Uterus (tissue), 4 donors: ENCODE measurements around the gene CCM2L. TPM values are rescaled to one million over a fixed set of nuclear protein-coding genes. Genes with fewer than 3 reads are reported as not detected.

Experiments
- DNase-seq, 2 donors: peaks; one replicate each; pipeline ENCODE4 v3.0.0-alpha.2; 2019 to 2020
- H3K27ac ChIP-seq, 2 donors: fragments of 200-600 bp; sonication (generic); 1 replicate in 1 of 2; 2 replicates in 1 of 2; pipeline ENCODE4 v1.5.1; 2016 to 2018
- H3K27me3 ChIP-seq, 2 donors: fragments of 200-600 bp; sonication (generic); one replicate each; pipeline ENCODE4 v1.5.1; 2018 to 2019; ENCODE audit warnings: control low read depth in 1 of 2
- H3K36me3 ChIP-seq, 2 donors: fragments of 200-600 bp; sonication (generic); one replicate each; pipeline ENCODE4 v1.5.1; 2019; ENCODE audit warnings: control low read depth in 1 of 2
- H3K4me1 ChIP-seq, 2 donors: fragments of 200-600 bp; sonication (generic); one replicate each; pipeline ENCODE4 v1.5.1; 2018 to 2019; ENCODE audit warnings: control low read depth in 1 of 2
- H3K4me3 ChIP-seq, 2 donors: fragments of 200-600 bp; sonication (generic); 1 replicate in 1 of 2; 2 replicates in 1 of 2; pipeline ENCODE4 v1.5.1; 2018 to 2019; ENCODE audit warnings: mild to moderate bottlenecking in 1 of 2
- H3K9me3 ChIP-seq, 2 donors: fragments of 200-600 bp; sonication (generic); one replicate each; pipeline ENCODE4 v1.5.1; 2019; ENCODE audit warnings: control low read depth in 1 of 2
- POLR2A ChIP-seq, 2 donors: fragments of 450-650 bp; IDR thresholded peaks; one replicate each; pipeline ENCODE4 v1.6.1; 2016; ENCODE audit warnings: antibody characterized with exemption in 2 of 2, mild to moderate bottlenecking in 1 of 2, moderate library complexity in 1 of 2
- intact Hi-C: fragments of 100-400 bp; cut with DNase I; formaldehyde crosslinking; loops from one replicate; pipeline ENCODE4 v1.15.1; 2023; ENCODE audit warnings: low total_unique reads
- total RNA-seq, 4 donors: library from RNA; depleted of rRNA in 3 of 4; stranded (reverse); fragments of >200 nt in 3 of 4; gene quantifications; one replicate each; pipeline versions ENCODE4 v1.1.0 to v1.2.4, GENCODE V29; 2014 to 2023
- TF ChIP-seq, protein P1 (sequence below), 4 experiments: fragments of 200-600 bp in 2 of 4; fragments of 450-650 bp in 2 of 4; sonication (generic) in 2 of 4; IDR thresholded peaks; one replicate each; pipeline ENCODE4 v1.5.1; 2016 to 2019; ENCODE audit warnings: antibody characterized with exemption in 4 of 4, mild to moderate bottlenecking in 2 of 4, moderate library complexity in 1 of 4
- donor health status: DM: yes; HTN: yes; CAD: no.

Gene CCM2L
- total RNA-seq, 4 donors from 2014 or later, result 3.5 to 21.9 (median 10.0) TPM

DNA sequence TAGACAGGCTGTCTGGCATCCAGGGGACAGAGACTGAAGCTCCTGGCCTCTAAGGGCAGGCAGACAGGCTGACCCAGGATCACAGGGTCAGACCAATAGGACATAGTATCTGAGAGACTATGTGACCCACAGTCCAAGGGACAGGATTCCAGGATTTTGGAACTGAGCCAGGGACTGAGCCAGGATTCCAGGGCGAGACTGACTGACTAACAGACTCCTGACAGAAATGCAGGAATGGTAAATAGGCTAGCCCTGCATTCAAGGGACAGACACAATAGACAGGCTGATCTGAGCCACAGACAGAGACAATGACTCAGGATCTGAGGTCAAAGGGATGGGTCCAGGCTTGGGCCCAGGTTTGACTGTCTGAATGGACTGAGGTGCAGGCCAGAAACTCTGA, 22.5 kb upstream of the CCM2L start:
- Histone ChIP-seq H3K4me1 (no peaks in the 10 kb centered on the region), H3K27ac (no peak overlapping the region), H3K4me3 (no peak overlapping the region), H3K36me3 (no peaks in the 10 kb centered on the region), H3K27me3 (no peaks in the 10 kb centered on the region), H3K9me3 (no peaks in the 10 kb centered on the region)
- intact Hi-C loops, result no loop called here
- TF ChIP-seq POLR2A (IDR thresholded peaks at IDR 0.05), result no peak
- TF ChIP-seq, protein P1, sequence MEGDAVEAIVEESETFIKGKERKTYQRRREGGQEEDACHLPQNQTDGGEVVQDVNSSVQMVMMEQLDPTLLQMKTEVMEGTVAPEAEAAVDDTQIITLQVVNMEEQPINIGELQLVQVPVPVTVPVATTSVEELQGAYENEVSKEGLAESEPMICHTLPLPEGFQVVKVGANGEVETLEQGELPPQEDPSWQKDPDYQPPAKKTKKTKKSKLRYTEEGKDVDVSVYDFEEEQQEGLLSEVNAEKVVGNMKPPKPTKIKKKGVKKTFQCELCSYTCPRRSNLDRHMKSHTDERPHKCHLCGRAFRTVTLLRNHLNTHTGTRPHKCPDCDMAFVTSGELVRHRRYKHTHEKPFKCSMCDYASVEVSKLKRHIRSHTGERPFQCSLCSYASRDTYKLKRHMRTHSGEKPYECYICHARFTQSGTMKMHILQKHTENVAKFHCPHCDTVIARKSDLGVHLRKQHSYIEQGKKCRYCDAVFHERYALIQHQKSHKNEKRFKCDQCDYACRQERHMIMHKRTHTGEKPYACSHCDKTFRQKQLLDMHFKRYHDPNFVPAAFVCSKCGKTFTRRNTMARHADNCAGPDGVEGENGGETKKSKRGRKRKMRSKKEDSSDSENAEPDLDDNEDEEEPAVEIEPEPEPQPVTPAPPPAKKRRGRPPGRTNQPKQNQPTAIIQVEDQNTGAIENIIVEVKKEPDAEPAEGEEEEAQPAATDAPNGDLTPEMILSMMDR (IDR thresholded peaks at IDR 0.05), result no peak
- no peak for DNase-seq

DNA sequence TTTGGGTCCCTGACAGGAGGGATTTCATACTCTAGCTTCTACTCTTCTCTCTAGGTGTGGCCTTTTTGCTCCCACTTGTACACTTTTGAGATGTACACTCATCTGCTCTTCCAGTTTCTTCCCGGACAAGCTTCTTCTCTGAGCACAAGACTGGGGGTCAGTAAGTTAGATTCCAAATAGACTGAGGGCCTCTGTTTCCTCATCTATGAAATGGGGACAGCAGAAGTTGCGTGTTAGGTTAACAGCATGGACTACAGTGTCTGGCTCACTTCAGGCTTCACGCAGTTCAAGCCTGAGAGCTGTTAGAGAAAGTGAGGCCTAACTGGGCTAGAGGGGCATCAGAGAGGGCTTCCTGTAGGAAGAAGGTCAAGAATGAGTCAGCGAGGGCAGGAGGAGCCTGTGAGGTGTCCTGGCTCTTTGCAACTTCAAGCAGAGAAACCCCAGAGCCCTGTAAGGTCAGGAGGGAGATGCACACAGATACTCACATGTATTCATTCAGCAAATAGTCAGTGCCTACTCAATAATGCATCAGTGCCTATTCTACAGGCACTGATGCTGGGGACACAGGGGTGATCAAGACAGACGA, 21.7 kb upstream of the CCM2L start:
- intact Hi-C loops, result no loop called here
- no peak overlapping the region for H3K4me3 ChIP-seq
- no peak overlapping the region for H3K27ac ChIP-seq
- no peak for TF ChIP-seq POLR2A (IDR thresholded peaks at IDR 0.05)
- TF ChIP-seq, protein P1 (IDR thresholded peaks at IDR 0.05), result no peak
- no peak for DNase-seq
- H3K36me3 ChIP-seq, result no peaks in the 10 kb centered on the region
- no peaks in the 10 kb centered on the region for H3K9me3 ChIP-seq
- H3K27me3 ChIP-seq, result no peaks in the 10 kb centered on the region
- H3K4me1 ChIP-seq, result no peaks in the 10 kb centered on the region

DNA sequence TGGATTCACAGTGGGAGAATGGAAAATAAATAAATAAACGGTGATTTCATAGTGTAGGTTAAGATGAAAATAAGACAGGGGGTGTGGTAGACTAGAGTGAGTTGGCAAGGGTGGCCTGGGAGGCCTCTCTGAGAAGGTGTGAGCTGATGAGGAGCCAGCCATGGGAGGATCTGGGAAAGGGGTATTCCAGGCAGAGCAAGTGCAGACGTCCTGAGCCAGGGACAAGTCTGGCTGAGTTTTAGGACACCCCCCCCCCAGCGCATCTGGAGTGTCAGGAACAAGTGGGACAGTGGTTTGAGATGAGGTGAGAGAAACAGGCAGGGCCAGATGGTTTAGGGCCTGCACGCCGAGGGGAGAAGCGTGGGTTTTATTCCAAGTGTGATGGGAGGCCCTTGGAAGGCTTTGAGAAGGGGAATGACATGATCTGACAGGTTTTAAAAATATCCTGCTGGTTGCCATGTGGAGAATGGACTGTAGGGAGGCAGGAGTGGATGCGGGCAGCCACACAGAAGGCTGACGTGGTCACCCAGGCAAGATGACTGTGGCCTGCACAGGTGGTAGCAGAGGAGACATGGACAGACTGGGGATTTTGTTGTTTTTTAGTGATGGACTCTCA, 21.1 kb upstream of the CCM2L start:
- Histone ChIP-seq H3K36me3 (no peaks in the 10 kb centered on the region), H3K4me1 (no peaks in the 10 kb centered on the region), H3K9me3 (no peaks in the 10 kb centered on the region), H3K27ac (no peak overlapping the region), H3K27me3 (no peaks in the 10 kb centered on the region), H3K4me3 (no peak overlapping the region)
- no peak for TF ChIP-seq POLR2A (IDR thresholded peaks at IDR 0.05)
- TF ChIP-seq, protein P1 (IDR thresholded peaks at IDR 0.05), result no peak
- intact Hi-C loops, result no loop called here
- no peak for DNase-seq

DNA sequence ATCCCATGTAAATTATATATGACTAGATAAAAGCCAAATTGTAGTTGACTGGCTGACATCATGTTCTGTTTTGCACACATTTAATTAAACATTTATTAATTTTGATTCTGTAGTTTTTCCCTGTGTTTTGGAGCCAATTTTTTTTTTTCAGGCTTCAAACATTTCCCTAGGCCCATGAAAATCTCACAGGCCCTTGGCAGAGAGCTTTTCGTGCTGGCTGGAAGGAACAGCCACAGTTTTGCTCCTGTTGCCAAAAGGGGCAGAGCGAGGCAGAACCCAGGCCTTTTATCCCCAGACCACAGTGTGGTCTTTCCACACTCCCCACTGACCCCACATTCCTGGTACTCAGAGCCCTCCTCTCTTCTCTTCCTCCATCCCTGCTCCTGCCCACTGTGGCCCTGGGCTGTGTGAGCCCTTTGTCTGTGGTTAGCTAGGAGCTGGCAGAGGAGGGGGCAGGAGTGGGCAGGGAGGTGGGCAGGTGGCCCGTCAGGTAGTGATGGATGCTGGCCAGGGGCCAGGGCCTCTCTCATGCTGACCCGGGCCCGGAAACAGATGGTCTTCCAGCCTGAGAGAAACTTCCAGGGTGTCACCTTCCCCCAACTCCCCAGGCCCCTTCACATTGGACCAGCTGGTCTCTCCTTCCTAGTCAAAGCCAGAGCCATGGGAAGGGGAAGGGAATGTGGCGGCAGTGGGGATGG, 19.4 kb upstream of the CCM2L start:
- DNase-seq, result no peak
- Histone ChIP-seq H3K27ac (no peak overlapping the region), H3K9me3 (no peaks in the 10 kb centered on the region), H3K36me3 (no peaks in the 10 kb centered on the region), H3K27me3 (no peaks in the 10 kb centered on the region), H3K4me1 (no peaks in the 10 kb centered on the region), H3K4me3 (no peak overlapping the region)
- intact Hi-C loops, result no loop called here
- TF ChIP-seq, protein P1 (IDR thresholded peaks at IDR 0.05), result no peak
- TF ChIP-seq POLR2A (IDR thresholded peaks at IDR 0.05), result no peak

DNA sequence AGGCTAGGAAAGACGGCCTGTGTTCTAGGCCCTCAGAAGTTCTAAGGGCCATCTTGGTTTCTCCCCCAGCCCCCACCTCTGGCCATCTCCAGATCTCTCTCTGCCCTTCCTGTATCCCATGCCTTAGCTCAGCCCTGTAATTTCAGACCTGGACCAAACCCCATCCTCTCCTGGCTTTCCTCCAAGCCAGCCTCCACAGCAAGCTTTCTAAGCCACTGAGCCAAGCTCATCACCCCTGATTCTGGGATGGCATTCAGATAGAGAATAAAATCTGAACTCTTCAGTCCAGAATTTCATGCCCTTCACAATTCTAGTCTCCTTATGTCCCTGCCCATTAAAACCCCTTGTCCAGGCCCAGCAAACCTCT, 18.9 kb upstream of the CCM2L start:
- Histone ChIP-seq H3K36me3 (no peaks in the 10 kb centered on the region), H3K27ac (no peak overlapping the region), H3K9me3 (no peaks in the 10 kb centered on the region), H3K4me3 (no peak overlapping the region), H3K4me1 (no peaks in the 10 kb centered on the region), H3K27me3 (no peaks in the 10 kb centered on the region)
- DNase-seq, result no peak
- intact Hi-C loops, result no loop called here
- TF ChIP-seq, protein P1 (IDR thresholded peaks at IDR 0.05), result no peak
- no peak for TF ChIP-seq POLR2A (IDR thresholded peaks at IDR 0.05)
